ENCODE measurements around the gene SLC6A13. TPM values are rescaled to one million over a fixed set of nuclear protein-coding genes. Genes with fewer than 3 reads are reported as not detected.

The SLC6A13 gene
- total RNA-seq, 1 donor from 2014 or later, result 0.79 TPM

DNA sequence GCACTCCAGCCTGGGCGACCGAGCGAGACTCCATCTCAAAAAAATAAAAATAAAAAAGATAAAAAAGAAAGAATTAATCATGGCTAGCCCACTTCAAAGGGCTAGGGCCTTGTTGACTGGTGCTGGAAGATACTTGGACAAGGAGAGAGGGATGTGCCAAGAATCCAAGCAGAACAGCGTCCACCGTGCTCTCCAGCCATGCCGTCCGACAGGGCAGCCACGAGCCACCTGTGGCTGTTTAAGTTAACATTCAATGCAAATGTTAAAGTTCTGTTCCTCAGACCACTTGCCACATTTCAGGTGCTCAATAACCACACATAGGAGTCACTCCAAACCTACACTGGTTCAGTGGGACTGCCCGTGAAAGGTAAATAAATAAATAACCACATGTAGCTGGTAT is 21.4 kb downstream of the SLC6A13 start:
- no peak overlapping the region for H3K4me3 ChIP-seq (ENCODE audit: low read depth, low read length)
- no peaks in the 10 kb centered on the region for H3K27me3 ChIP-seq (ENCODE audit: control insufficient read depth, insufficient read depth, low read length)
- DNase-seq (ENCODE audit: low read depth), result no peak
- no peak for FAIRE-seq
- TF ChIP-seq, protein P1, sequence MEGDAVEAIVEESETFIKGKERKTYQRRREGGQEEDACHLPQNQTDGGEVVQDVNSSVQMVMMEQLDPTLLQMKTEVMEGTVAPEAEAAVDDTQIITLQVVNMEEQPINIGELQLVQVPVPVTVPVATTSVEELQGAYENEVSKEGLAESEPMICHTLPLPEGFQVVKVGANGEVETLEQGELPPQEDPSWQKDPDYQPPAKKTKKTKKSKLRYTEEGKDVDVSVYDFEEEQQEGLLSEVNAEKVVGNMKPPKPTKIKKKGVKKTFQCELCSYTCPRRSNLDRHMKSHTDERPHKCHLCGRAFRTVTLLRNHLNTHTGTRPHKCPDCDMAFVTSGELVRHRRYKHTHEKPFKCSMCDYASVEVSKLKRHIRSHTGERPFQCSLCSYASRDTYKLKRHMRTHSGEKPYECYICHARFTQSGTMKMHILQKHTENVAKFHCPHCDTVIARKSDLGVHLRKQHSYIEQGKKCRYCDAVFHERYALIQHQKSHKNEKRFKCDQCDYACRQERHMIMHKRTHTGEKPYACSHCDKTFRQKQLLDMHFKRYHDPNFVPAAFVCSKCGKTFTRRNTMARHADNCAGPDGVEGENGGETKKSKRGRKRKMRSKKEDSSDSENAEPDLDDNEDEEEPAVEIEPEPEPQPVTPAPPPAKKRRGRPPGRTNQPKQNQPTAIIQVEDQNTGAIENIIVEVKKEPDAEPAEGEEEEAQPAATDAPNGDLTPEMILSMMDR (IDR thresholded peaks at IDR 0.05; ENCODE audit: insufficient read depth, low read length, severe bottlenecking), result no peak
- no peaks in the 10 kb centered on the region for H3K36me3 ChIP-seq (ENCODE audit: control insufficient read depth, insufficient read depth, low read length)

DNA sequence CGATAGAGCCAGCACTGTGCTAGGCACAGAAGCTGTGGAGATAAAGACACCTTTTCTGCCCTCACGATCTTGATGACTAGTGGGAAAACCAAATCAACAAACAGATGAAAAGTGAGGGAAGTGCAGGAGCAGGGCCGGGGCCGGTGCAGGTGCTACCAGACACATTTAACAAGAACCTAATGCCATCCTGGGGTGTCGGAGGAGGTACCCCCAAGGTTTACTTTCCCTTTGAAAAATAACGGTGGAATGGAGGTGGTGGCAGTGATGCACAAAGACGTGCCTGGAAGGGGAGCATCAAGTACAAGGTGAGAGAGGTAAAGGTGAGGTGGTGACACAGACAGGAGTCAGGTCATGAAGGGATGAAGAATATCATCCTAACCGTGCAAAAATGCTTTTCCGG is 22.1 kb downstream of the SLC6A13 start:
- TF ChIP-seq, protein P1 (IDR thresholded peaks at IDR 0.05; ENCODE audit: insufficient read depth, low read length, severe bottlenecking), result no peak

DNA sequence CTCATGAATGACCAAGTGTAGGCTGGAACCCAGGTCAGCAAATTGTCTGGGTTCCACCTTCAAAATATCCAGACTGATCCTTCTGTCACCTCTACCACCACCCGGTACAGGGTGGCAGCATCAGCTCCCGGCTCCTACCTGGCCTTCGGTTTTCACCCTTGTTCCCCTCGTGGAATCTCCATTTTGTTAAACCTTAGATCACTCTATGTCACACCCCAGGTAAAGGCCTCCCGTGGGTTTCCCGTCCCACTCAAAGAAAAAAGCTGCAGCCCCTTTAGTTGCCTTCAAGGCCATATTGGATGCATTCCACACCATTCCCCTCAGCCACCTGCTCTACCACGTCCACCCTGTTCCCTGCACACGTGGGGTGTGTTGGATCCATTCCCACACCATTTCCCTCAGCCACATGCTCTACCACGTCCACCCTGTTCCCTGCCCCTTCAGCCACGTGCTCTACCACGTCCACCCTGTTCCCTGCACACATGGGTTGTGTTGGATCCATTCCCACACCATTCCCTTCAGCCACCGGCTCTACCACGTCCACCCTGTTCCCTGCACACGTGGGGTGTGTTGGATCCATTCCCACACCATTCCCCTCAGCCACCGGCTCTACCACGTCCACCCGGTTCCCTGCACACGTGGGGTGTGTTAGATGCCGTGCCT is 23.8 kb downstream of the SLC6A13 start:
- Histone ChIP-seq H3K36me3 (ENCODE audit: control insufficient read depth, insufficient read depth, low read length) (no peaks in the 10 kb centered on the region), H3K27me3 (ENCODE audit: control insufficient read depth, insufficient read depth, low read length) (no peaks in the 10 kb centered on the region), H3K4me3 (ENCODE audit: low read depth, low read length) (no peak overlapping the region)
- TF ChIP-seq, protein P1 (IDR thresholded peaks at IDR 0.05; ENCODE audit: insufficient read depth, low read length, severe bottlenecking), result no peak
- FAIRE-seq (peak; percentile 32), DNase-seq (ENCODE audit: low read depth) (no peak)

More for the DNA sequence above, 22.1 kb downstream of the SLC6A13 start:
- no peak for DNase-seq (ENCODE audit: low read depth)
- Histone ChIP-seq H3K36me3 (ENCODE audit: control insufficient read depth, insufficient read depth, low read length) (no peaks in the 10 kb centered on the region), H3K27me3 (ENCODE audit: control insufficient read depth, insufficient read depth, low read length) (no peaks in the 10 kb centered on the region), H3K4me3 (ENCODE audit: low read depth, low read length) (no peak overlapping the region)
- FAIRE-seq, result no peak

DNA sequence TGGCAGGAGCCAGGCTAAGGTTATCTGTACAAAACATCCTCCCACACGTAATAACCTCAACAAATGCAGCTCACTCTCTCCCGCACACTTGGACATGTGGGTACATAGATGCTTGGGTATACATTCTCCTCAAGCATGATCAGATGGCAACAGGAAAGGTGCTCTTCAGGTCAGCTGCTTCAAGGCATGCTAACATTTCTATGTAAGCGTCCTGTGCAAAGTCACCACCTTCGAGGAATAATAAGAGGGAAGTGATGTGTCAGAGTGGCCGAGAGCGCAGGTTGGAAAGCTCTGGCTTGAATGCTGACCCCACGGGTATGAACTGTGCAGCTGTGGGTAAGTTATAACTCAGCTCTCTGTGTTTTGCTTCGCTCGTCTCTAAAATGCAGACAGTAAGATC is 24.5 kb downstream of the SLC6A13 start:
- no peak overlapping the region for H3K4me3 ChIP-seq (ENCODE audit: low read depth, low read length)
- H3K36me3 ChIP-seq (ENCODE audit: control insufficient read depth, insufficient read depth, low read length), result no peaks in the 10 kb centered on the region
- TF ChIP-seq, protein P1 (IDR thresholded peaks at IDR 0.05; ENCODE audit: insufficient read depth, low read length, severe bottlenecking), result no peak
- H3K27me3 ChIP-seq (ENCODE audit: control insufficient read depth, insufficient read depth, low read length), result no peaks in the 10 kb centered on the region
- DNase-seq (ENCODE audit: low read depth) (no peak), FAIRE-seq (peak; percentile 79)

DNA sequence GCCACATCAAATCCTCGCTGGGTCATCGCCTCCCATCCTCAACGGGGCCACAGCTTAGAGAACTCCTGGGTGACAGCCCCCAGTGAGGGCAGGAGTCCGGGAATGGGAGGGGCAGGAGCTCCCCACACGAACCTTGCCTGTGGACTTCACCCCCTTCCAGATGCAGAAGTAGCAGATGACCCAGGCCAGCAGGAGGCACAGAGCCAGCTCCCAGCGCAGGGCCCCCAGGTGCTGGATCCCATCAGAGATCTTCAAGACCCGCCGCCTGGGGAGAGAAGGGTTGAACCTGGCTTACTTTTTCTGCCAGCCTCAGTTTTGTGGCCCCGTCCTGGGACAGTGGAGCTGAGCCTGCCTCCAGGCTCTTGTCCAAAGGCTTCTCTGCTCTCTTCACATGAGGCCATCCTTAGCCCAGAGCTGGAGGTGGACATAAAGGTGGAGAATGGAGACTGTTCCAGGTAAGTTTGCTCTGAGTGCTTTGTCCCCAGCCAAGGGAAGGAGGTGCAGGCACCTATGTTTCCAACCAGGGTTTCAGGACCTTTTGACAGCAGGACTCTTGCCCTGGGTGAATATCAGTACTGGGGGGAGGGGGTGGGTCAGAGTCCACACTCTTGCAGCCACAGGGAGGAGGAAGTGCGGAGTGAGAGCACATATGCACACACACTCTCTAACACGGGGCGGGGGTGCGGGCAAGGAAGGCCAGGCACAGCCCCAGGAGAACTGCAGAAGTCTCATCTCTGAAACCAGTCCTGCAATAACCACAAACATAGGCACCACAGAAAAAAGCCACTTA is 25.4 kb downstream of the SLC6A13 start:
- Histone ChIP-seq H3K4me3 (ENCODE audit: low read depth, low read length) (no peak overlapping the region), H3K36me3 (ENCODE audit: control insufficient read depth, insufficient read depth, low read length) (no peaks in the 10 kb centered on the region), H3K27me3 (ENCODE audit: control insufficient read depth, insufficient read depth, low read length) (peaks cover 2% of the 10 kb centered on the region)
- DNase-seq (ENCODE audit: low read depth) (no peak), FAIRE-seq (no peak)
- TF ChIP-seq, protein P1 (IDR thresholded peaks at IDR 0.05; ENCODE audit: insufficient read depth, low read length, severe bottlenecking), result no peak

Measured in bronchial epithelial cell (primary cell).